Smooth muscle cell (in vitro differentiated cells): ENCODE data around the gene MGMT. TPM values are rescaled to one million over a fixed set of nuclear protein-coding genes. Genes with fewer than 3 reads are reported as not detected.

ENCODE experiments used
- DNase-seq: peaks from one replicate; lab custom pipeline; 2025; ENCODE audit not compliant: unreplicated experiment; lab: John Stamatoyannopoulos, UW
- H2AFZ ChIP-seq: fragments of 200-600 bp; sonication (generic); 2 replicates; pipeline ENCODE4 v1.6.0; 2016; ENCODE audit warnings: antibody characterized with exemption, low read depth, mild to moderate bottlenecking
- H3F3A ChIP-seq: fragments of 200-600 bp; sonication (generic); 2 replicates; pipeline ENCODE4 v1.6.0; 2017; ENCODE audit warnings: antibody characterized with exemption, low read depth
- H3K27ac ChIP-seq: fragments of 200-600 bp; sonication (generic); 2 replicates; pipeline ENCODE4 v1.5.1; 2016; ENCODE audit warnings: low read depth, mild to moderate bottlenecking
- H3K27me3 ChIP-seq: fragments of 200-600 bp; sonication (generic); 2 replicates; pipeline ENCODE4 v1.6.1; 2016; ENCODE audit warnings: low read depth, mild to moderate bottlenecking
- H3K36me3 ChIP-seq: fragments of 200-600 bp; sonication (generic); 2 replicates; pipeline ENCODE4 v1.5.1; 2016; ENCODE audit warnings: low read depth
- H3K4me1 ChIP-seq: fragments of 200-600 bp; sonication (generic); 2 replicates; pipeline ENCODE4 v1.5.1; 2016; ENCODE audit warnings: low read depth
- H3K4me2 ChIP-seq: fragments of 200-600 bp; sonication (generic); 2 replicates; pipeline ENCODE4 v1.6.0; 2016; ENCODE audit warnings: mild to moderate bottlenecking
- H3K4me3 ChIP-seq: fragments of 200-600 bp; sonication (generic); 2 replicates; pipeline ENCODE4 v1.5.1; 2016; ENCODE audit warnings: mild to moderate bottlenecking
- H3K79me2 ChIP-seq: fragments of 200-600 bp; sonication (generic); 2 replicates; pipeline ENCODE4 v1.6.0; 2016; ENCODE audit warnings: low read depth, mild to moderate bottlenecking
- H3K9ac ChIP-seq: fragments of 200-600 bp; sonication (generic); 2 replicates; pipeline ENCODE4 v1.6.0; 2016; ENCODE audit warnings: low read depth
- H3K9me3 ChIP-seq: fragments of 200-600 bp; sonication (generic); replicated peaks from 2 replicates; pipeline ENCODE4 v1.5.1; 2016; ENCODE audit warnings: low read depth
- H4K20me1 ChIP-seq: fragments of 200-600 bp; sonication (generic); 2 replicates; pipeline ENCODE4 v1.6.0; 2016; ENCODE audit warnings: low read depth
- CTCF ChIP-seq: fragments of 200-600 bp; sonication (generic); IDR thresholded peaks from 2 replicates; pipeline ENCODE4 v1.5.1; 2017; ENCODE audit warnings: borderline replicate concordance, mild to moderate bottlenecking, antibody characterized with exemption; ENCODE audit not compliant: insufficient read depth, poor library complexity, severe bottlenecking
- WGBS: methylation state at CpG from one replicate; pipeline ENCODE4 v1.1.7; 2016; ENCODE audit warnings: low lambda C conversion rate; 5-methylcytosine and 5-hydroxymethylcytosine counted together
- polyA plus RNA-seq: library from polyadenylated mRNA; unstranded; fragments of >200 nt; fragmentation: Nextera tagmentation; extraction: Ambion mirVana; gene quantifications from 2 replicates; pipeline ENCODE4 v1.2.1, GENCODE V29; 2016
- total RNA-seq: library from RNA; depleted of rRNA; stranded (reverse); fragments of >200 nt; gene quantifications from 2 replicates; pipeline ENCODE4 v1.2.3, GENCODE V29; 2014

Gene MGMT
- total and polyA plus RNA-seq, 2 experiments from 2014 or later: 21.0 to 33.0 TPM

DNA sequence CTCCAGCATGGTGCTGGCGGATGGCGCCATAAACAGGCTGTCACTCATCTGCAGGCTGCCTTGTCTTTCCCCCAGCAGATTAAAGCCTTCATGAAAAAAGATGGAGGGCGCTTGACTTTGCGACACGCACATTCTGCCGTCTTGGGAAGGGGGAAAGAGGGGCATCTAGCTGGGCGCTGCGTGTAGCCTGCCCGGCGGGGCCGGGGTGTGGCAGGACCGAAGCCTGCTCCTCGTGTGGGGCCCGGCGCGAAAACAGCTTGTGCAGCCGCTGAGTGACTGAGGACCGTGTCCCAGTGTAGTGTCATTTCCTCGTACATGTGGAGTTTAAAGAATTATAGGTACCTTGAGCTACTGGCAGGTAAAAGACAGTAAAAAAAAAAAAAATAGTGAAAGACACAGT lies 97.9 kb downstream of the MGMT start:
- H3K27me3 ChIP-seq: no peaks in the 10 kb centered on the region
- no peak overlapping the region for H3K27ac ChIP-seq
- WGBS: 96% methylated on average over 19 of the region's 19 CpGs

DNA sequence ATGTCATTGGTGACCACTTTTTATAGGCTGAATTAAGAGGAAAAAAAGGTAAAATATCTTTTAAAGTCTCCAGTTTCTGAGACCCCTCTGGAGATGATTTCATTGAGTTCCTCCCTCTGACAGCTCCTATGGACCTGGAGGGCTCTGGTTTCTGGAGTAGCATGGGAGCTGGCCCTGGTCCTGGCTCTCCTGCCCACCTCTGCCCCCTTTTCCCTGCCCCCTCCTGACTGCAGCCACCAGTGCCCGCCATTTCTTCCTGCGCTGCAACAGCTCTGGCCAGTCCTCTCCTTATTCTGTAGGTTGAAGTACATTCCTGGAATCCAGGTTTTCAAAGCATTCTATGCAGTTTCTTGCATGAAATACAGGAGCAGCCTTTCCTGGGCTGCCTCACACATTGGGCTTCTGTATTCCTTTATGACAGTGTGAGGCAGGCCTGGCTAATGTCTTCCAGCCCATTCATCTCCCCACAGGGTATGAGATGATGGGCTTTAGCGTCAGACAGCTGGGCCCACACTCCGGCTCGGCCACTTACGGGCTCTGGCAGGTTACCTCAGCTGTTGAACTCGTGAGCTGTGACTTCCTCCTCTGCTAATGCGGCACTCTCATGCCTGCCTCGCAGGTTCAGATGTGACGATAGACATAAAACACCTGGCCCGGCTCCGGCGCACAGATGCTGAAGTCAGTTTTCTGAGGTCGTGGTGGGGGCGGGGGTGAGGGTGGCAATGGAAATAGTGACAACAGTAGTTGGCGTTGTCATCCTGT lies 101.7 kb downstream of the MGMT start:
- TF ChIP-seq CTCF: no peak
- no peaks in the 10 kb centered on the region for H3K79me2 ChIP-seq
- DNase-seq: no peak
- peaks cover 15% of the 10 kb centered on the region for H4K20me1 ChIP-seq
- no peak overlapping the region for H3K4me2 ChIP-seq
- no peak overlapping the region for H2AFZ ChIP-seq
- H3K36me3 ChIP-seq: no peaks in the 10 kb centered on the region
- no peaks in the 10 kb centered on the region for H3K27me3 ChIP-seq
- no peak overlapping the region for H3K4me3 ChIP-seq
- no peaks in the 10 kb centered on the region for H3K9me3 ChIP-seq
- WGBS: 56% methylated on average over 16 of the region's 16 CpGs
- no peaks in the 10 kb centered on the region for H3K4me1 ChIP-seq
- H3K27ac ChIP-seq: no peak overlapping the region
- no peaks in the 10 kb centered on the region for H3F3A ChIP-seq
- no peak overlapping the region for H3K9ac ChIP-seq

More for the DNA sequence above, 97.9 kb downstream of the MGMT start:
- H2AFZ ChIP-seq: no peak overlapping the region
- no peaks in the 10 kb centered on the region for H3F3A ChIP-seq
- no peaks in the 10 kb centered on the region for H3K79me2 ChIP-seq
- H3K36me3 ChIP-seq: no peaks in the 10 kb centered on the region
- H3K4me1 ChIP-seq: no peaks in the 10 kb centered on the region
- no peak overlapping the region for H3K9ac ChIP-seq
- DNase-seq: no peak
- no peak for TF ChIP-seq CTCF
- peaks cover 15% of the 10 kb centered on the region for H4K20me1 ChIP-seq
- no peaks in the 10 kb centered on the region for H3K9me3 ChIP-seq
- no peak overlapping the region for H3K4me3 ChIP-seq
- no peak overlapping the region for H3K4me2 ChIP-seq

GRCh38 chr10:129570185-129570584 lies 103.1 kb downstream of the MGMT start:
- no peak for DNase-seq
- WGBS: 99% methylated on average over 11 of the region's 11 CpGs
- H3K4me2 ChIP-seq: no peak overlapping the region

More at GRCh38 chr10:129570185-129570584, 103.1 kb downstream of the MGMT start:
- Histone ChIP-seq H3K79me2 (no peaks in the 10 kb centered on the region), H3K4me1 (no peaks in the 10 kb centered on the region), H2AFZ (no peak overlapping the region), H3K9ac (no peak overlapping the region), H3K4me3 (no peak overlapping the region), H4K20me1 (peaks cover 15% of the 10 kb centered on the region), H3K27me3 (no peaks in the 10 kb centered on the region), H3K9me3 (no peaks in the 10 kb centered on the region), H3K36me3 (no peaks in the 10 kb centered on the region), H3K27ac (no peak overlapping the region), H3F3A (no peaks in the 10 kb centered on the region)
- no peak for TF ChIP-seq CTCF
